GM10266 (cell line): ENCODE measurements around the gene ITPRIPL1.

Experiments used
- DNase-seq: peaks from one replicate; pipeline ENCODE4 v3.0.0; 2012; ENCODE audit errors: extremely low spot score
- CTCF ChIP-seq: IDR thresholded peaks from 2 replicates; pipeline ENCODE4 v1.5.1; 2012; ENCODE audit warnings: mild to moderate bottlenecking, low read depth; ENCODE audit not compliant: control insufficient read depth, insufficient read depth; ENCODE audit errors: missing control alignments

Gene ITPRIPL1

DNA sequence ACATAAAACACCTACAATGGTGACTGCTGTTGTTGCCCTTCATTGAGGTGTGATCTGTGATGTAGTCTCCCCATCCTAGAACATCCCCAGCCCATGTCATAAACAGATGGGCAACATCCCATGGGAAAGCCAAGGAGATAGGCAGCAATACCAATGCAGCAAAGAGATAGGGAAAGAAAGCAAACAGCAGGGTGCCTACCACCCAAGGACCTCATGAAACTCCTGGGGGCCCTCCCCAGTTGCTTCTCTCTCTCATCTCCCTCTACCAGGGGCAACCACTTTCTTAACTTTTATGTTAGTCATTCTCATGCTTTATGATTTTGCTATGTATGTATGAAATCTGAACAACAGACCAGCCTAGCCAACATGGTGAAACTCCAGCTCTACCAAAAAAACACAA lies 8.1 kb upstream of the ITPRIPL1 start:
- DNase-seq: no peak
- no peak for TF ChIP-seq CTCF

DNA sequence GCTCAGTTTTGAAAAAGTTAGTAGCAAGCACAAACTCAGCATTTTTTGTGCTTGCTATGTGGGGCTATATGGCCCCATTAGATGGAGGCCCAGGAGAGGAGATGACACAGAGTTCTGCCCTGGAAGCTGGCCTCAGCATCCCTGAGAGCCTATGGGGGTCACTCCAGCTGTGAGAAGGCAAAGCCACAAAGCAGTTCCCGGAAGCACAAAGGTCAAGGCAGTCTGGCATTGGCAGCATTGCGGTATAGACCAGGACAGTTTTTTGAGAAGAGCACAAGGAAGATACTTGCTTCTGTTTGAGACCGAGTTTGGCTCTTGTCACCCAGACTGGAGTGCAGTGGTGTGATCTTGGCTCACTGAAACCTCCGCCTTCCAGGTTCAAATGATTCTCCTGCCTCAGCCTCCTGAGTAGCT lies 7.5 kb upstream of the ITPRIPL1 start:
- no peak for TF ChIP-seq CTCF
- no peak for DNase-seq

DNA sequence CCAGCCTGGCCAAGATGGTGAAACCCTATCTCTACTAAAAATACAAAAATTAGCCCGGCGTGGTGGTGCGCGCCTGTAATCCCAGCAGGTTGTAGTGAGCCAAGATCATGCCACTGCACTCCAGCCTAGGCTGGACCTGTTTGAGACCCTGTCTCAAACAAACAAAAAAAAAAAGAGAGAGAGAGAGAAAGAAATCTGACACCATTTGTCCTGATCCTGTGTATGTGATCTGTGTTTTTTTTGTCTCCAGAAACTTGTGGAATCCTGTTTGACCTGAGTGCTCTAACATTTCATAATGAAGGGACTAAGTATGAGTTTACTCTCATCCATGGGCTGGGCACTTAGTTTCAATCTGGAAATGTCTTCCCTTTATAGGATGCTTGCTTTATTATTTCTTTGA lies 6.4 kb upstream of the ITPRIPL1 start:
- DNase-seq: no peak
- TF ChIP-seq CTCF: no peak

GRCh38 chr2:96319396-96319795 lies 5.7 kb upstream of the ITPRIPL1 start:
- TF ChIP-seq CTCF: no peak
- DNase-seq: no peak

GRCh38 chr2:96320326-96320725 lies 4.8 kb upstream of the ITPRIPL1 start:
- DNase-seq: no peak
- TF ChIP-seq CTCF: no peak

DNA sequence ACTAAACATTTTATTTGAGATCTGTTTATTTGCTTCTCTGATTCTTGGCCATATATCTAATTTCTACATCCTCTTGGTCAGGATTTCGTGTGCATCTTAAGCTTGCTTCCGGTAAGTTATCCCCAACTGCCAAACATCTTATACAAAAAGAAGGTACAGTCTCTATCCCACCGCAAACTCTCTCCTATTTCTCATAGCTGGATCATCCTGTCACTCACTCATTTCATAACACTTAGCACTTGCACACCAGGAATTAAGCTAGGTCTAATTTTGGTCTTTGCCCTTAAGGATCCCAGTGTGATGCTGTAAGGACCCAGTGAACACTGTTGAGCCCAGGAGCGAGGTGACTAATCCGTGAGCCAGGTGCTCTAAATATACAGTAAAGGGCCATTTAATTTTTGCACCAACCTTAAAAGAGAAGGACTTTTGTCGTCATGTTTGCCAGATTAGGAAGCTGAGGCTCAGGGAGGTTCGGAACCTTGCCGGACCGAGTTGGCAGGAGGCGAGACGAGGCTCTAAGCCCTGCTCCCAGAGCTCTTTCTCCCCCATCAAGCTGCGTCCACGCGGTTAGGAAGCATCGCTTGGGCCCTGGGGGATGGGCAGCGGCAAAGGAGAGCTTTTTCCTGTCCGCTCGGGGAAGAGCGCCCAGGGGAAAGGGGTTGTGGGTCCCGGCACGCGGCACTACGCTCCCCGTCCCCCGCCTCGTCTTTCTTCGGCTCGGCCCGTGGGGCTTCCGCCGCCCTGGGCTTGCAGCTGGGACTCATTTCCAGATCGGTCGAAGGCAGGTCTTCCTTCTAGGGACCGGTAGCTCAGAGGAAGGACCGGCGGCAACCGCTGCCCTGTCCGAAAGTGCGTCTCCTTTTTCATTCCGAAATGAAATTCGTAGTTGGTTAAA lies 4.1 kb upstream of the ITPRIPL1 start:
- no peak for TF ChIP-seq CTCF
- peak; percentile 45 for DNase-seq

DNA sequence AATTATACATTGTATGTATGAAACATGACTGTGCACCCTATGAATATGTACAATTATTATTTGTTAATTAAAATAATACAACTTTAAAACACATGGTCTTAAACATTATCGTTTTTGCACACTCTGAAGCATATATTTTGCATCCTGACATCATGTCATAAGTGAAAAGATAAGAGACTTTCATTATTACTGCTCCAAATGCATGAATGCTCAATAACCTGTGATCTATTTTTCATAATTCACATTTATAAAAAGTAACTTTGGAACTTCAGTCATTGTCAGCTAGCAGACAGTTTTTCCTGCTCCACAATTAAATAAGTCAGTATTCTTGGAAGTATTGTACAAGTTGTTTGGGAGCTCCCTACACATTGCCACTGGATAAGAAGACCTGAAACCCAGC lies 1.3 kb upstream of the ITPRIPL1 start:
- no peak for TF ChIP-seq CTCF
- DNase-seq: peak; percentile 54
